ENCODE data around the gene ZSCAN22.

ZSCAN22 gene

DNA sequence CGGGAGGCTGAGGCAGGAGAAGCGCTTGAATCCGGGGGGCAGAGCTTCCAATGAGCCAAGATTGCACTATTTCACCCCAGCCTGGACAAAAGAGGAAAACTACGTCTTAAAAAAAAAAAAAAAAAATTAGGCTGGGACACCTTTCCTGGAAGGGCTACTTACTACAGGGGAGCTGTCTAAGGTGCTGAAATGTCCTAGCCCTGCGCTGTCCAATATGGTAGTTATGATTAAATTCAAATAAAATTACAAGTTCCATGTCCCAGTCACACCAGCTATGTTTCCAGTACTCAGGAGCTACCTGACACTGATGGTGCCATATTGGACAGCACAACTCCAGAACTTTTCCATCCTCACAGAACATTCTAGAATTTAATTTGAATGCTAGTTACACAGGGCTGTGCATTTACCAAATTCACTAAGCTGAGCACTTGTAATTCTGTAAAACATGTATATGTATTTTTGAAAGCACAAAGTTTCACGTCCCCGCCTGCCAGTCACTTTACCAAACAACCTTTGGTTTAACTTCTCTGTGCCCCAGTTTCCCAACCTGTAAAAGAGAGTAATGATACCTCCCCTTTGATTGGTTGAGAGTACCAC, 9.2 kb upstream of the ZSCAN22 start:
- Histone ChIP-seq H3K9me3 (ENCODE audit: control extremely low read depth in 1 of 5, control insufficient read depth in 4 of 5, insufficient read depth in 2 of 5, low read depth in 1 of 5, low read length in 4 of 5) (peaks cover 0 to 12% (median 7%) of the 10 kb centered on the region in 5 experiments), H3K36me3 (ENCODE audit: control insufficient read depth in 4 of 4, insufficient read depth in 4 of 4, low read length in 3 of 4) (peaks cover 15 to 45% (median 37%) of the 10 kb centered on the region in 4 experiments), H3K27me3 (replicated peaks in 2 of 5; ENCODE audit: control insufficient read depth in 4 of 5, insufficient read depth in 5 of 5, low read length in 4 of 5) (no peaks in the 10 kb centered on the region), H3K27ac (ENCODE audit: insufficient read depth in 1 of 2, low read depth in 1 of 2, low read length in 2 of 2, poor library complexity in 1 of 2, severe bottlenecking in 2 of 2) (no peak overlapping the region), H3K4me3 (ENCODE audit: control insufficient read depth in 1 of 7, extremely low read depth in 1 of 7, insufficient read depth in 4 of 7, low read depth in 2 of 7, low read length in 6 of 7) (no peak overlapping the region), H3K4me1 (ENCODE audit: control extremely low read depth in 1 of 4, control insufficient read depth in 4 of 4, insufficient read depth in 4 of 4, low read length in 3 of 4) (no peaks in the 10 kb centered on the region)
- WGBS (ENCODE audit: insufficient coverage) = 80% methylated on average over 4 of the region's 7 CpGs
- peak; percentile 28 to 68 (median 56) for DNase-seq
- CTCF ChIA-PET = interaction anchor here (1.2 to 1.8 kb wide), 2 partner anchors 8 to 10 kb away, joined by 3 to 7 read pairs; no protein-coding TSS in a partner anchor
- POLR2A ChIA-PET = interaction anchor here (0.7 kb wide), 1 partner anchor 84 kb away, joined by 4 read pairs; no protein-coding TSS in a partner anchor

DNA sequence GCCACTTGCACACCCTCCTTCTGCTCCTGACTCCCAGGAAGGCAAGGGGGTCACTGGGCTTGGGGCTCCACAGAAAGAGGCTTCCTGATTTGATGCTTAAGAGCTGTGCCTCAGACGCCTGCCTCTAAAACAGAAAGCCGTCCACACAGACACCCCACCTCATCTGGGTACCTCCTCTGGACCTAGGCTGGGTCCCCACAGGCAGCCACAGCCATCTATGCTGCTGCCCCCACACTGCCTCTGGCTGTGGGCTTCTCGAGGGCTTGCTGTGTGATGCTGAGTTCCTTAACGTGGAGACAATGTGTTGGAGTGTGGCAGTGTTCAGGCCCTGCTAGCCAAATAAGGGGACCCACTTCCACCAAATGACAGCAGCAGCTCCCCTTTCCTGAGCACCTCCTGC, 8.5 kb upstream of the ZSCAN22 start:
- Histone ChIP-seq H3K27ac (ENCODE audit: insufficient read depth in 1 of 2, low read depth in 1 of 2, low read length in 2 of 2, poor library complexity in 1 of 2, severe bottlenecking in 2 of 2) (no peak overlapping the region), H3K36me3 (ENCODE audit: control insufficient read depth in 4 of 4, insufficient read depth in 4 of 4, low read length in 3 of 4) (peaks cover 10 to 43% (median 30%) of the 10 kb centered on the region in 4 experiments), H3K9me3 (ENCODE audit: control extremely low read depth in 1 of 5, control insufficient read depth in 4 of 5, insufficient read depth in 2 of 5, low read depth in 1 of 5, low read length in 4 of 5) (peaks cover 0 to 12% (median 2%) of the 10 kb centered on the region in 5 experiments), H3K4me1 (ENCODE audit: control extremely low read depth in 1 of 4, control insufficient read depth in 4 of 4, insufficient read depth in 4 of 4, low read length in 3 of 4) (no peaks in the 10 kb centered on the region), H3K4me3 (ENCODE audit: control insufficient read depth in 1 of 7, extremely low read depth in 1 of 7, insufficient read depth in 4 of 7, low read depth in 2 of 7, low read length in 6 of 7) (no peak overlapping the region), H3K27me3 (replicated peaks in 2 of 5; ENCODE audit: control insufficient read depth in 4 of 5, insufficient read depth in 5 of 5, low read length in 4 of 5) (no peaks in the 10 kb centered on the region)
- ChIA-PET CTCF (interaction anchor here (1.2 kb wide), 1 partner anchor 9 kb away, joined by 3 read pairs; no protein-coding TSS in a partner anchor), POLR2A (no interaction called here)
- DNase-seq = no peak
- 94% methylated on average over 3 of the region's 4 CpGs for WGBS (ENCODE audit: insufficient coverage)

DNA sequence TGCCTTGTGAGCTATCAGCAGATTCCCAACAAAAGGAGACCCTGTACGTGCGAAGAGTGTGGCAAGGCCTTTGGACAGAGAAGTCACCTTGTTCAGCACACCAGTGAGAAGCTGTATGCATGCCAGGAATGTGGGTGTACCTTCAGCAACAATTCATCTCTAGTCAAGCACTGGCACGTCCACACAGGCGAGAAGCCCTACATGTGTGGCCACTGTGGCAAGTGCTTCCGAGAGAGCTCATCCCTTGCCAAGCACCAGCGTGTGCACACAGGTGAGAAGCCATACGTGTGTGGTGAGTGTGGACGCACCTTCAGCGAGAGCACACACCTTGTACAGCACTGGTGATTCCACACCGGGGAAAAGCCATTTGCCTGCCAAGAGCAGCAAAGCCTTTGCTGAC, 7.6 kb upstream of the ZSCAN22 start:
- ChIA-PET CTCF (no interaction called here), POLR2A (no interaction called here)
- H3K4me1 ChIP-seq (ENCODE audit: control extremely low read depth in 1 of 4, control insufficient read depth in 4 of 4, insufficient read depth in 4 of 4, low read length in 3 of 4) = no peaks in the 10 kb centered on the region
- H3K4me3 ChIP-seq (ENCODE audit: control insufficient read depth in 1 of 7, extremely low read depth in 1 of 7, insufficient read depth in 4 of 7, low read depth in 2 of 7, low read length in 6 of 7) = no peak overlapping the region
- no peak overlapping the region for H3K27ac ChIP-seq (ENCODE audit: insufficient read depth in 1 of 2, low read depth in 1 of 2, low read length in 2 of 2, poor library complexity in 1 of 2, severe bottlenecking in 2 of 2)
- peaks cover 6 to 34% (median 21%) of the 10 kb centered on the region in 4 experiments for H3K36me3 ChIP-seq (ENCODE audit: control insufficient read depth in 4 of 4, insufficient read depth in 4 of 4, low read length in 3 of 4)
- H3K27me3 ChIP-seq (replicated peaks in 2 of 5; ENCODE audit: control insufficient read depth in 4 of 5, insufficient read depth in 5 of 5, low read length in 4 of 5) = no peaks in the 10 kb centered on the region
- DNase-seq = no peak
- peaks cover 0 to 10% (median 1%) of the 10 kb centered on the region in 5 experiments for H3K9me3 ChIP-seq (ENCODE audit: control extremely low read depth in 1 of 5, control insufficient read depth in 4 of 5, insufficient read depth in 2 of 5, low read depth in 1 of 5, low read length in 4 of 5)
- 96% methylated on average over 10 of the region's 10 CpGs for WGBS (ENCODE audit: insufficient coverage)

DNA sequence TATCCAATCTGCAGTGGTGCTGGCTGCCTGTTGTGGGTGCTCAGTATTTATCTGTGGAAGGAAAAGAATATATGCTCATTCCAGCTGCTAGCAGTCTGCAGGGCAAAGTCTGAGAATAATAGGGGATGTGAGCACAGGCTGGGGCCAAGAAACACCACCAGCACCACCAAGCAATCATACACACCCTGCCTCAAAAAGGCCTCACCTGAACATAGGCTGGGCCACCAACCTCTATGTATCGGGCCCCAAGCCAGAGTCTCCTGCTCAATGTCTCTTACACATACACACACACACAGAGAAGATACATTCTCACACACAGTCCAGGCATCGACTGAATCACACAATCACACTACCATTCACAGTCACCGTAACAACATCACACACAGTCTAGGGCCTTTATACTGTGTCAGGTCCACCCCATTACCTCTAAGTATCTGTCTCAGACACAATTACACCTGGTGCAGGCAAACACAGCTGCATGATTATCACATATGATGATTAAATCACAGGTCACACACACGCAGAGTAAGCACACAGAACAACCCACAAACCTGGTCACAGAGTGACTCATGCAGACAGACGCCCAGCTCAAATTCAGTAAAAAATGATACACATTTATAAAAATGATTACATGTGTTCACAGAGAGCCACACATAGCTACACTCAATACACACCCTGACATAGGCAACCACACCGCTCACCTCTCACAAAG, 1.3 kb upstream of the ZSCAN22 start:
- Histone ChIP-seq H3K4me3 (ENCODE audit: control insufficient read depth in 1 of 7, extremely low read depth in 1 of 7, insufficient read depth in 4 of 7, low read depth in 2 of 7, low read length in 6 of 7) (peak overlapping the region in 4 of 7 experiments; percentile 33 to 100 (median 90)), H3K36me3 (ENCODE audit: control insufficient read depth in 4 of 4, insufficient read depth in 4 of 4, low read length in 3 of 4) (peaks cover 0 to 12% (median 2%) of the 10 kb centered on the region in 4 experiments), H3K27ac (ENCODE audit: insufficient read depth in 1 of 2, low read depth in 1 of 2, low read length in 2 of 2, poor library complexity in 1 of 2, severe bottlenecking in 2 of 2) (no peak overlapping the region), H3K9me3 (ENCODE audit: control extremely low read depth in 1 of 5, control insufficient read depth in 4 of 5, insufficient read depth in 2 of 5, low read depth in 1 of 5, low read length in 4 of 5) (no peaks in the 10 kb centered on the region), H3K4me1 (ENCODE audit: control extremely low read depth in 1 of 4, control insufficient read depth in 4 of 4, insufficient read depth in 4 of 4, low read length in 3 of 4) (peaks cover 0 to 27% (median 21%) of the 10 kb centered on the region in 4 experiments), H3K27me3 (replicated peaks in 2 of 5; ENCODE audit: control insufficient read depth in 4 of 5, insufficient read depth in 5 of 5, low read length in 4 of 5) (no peaks in the 10 kb centered on the region)
- CTCF ChIA-PET = interaction anchor here (0.8 to 1.5 kb wide), 5 partner anchors 24 to 174 kb away, joined by 3 to 8 read pairs (median 3); partner anchors contain the start of genes ZNF497 and ZNF584
- no peak for DNase-seq
- POLR2A ChIA-PET = interaction anchor here (1.2 kb wide), 1 partner anchor 21 kb away, joined by 3 read pairs; no protein-coding TSS in a partner anchor
- WGBS (ENCODE audit: insufficient coverage) = 96% methylated on average over 4 of the region's 6 CpGs

DNA sequence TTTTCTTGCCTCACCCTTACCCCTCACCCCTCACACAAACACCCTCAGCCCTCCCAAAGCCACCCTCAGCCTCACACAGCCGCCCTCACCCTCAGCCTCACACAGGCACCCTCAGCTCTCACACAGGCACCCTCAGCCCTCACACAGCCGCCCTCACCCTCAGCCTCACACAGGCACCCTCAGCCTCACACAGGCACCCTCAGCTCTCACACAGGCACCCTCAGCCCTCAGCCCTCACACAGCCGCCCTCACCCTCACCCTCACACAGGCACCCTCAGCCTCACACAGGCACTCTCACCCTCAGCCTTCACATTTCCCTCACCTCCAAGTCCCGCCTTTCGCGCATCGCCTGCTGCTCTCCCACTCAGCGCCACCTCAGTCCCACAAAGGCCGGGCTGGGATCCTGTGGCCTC, 287 bp upstream of the ZSCAN22 start:
- DNase-seq = no peak
- Histone ChIP-seq H3K27me3 (replicated peaks in 2 of 5; ENCODE audit: control insufficient read depth in 4 of 5, insufficient read depth in 5 of 5, low read length in 4 of 5) (no peaks in the 10 kb centered on the region), H3K9me3 (ENCODE audit: control extremely low read depth in 1 of 5, control insufficient read depth in 4 of 5, insufficient read depth in 2 of 5, low read depth in 1 of 5, low read length in 4 of 5) (no peaks in the 10 kb centered on the region), H3K27ac (ENCODE audit: insufficient read depth in 1 of 2, low read depth in 1 of 2, low read length in 2 of 2, poor library complexity in 1 of 2, severe bottlenecking in 2 of 2) (peak overlapping the region; percentile 36 to 80), H3K4me3 (ENCODE audit: control insufficient read depth in 1 of 7, extremely low read depth in 1 of 7, insufficient read depth in 4 of 7, low read depth in 2 of 7, low read length in 6 of 7) (peak overlapping the region; percentile 72 to 100 (median 94)), H3K4me1 (ENCODE audit: control extremely low read depth in 1 of 4, control insufficient read depth in 4 of 4, insufficient read depth in 4 of 4, low read length in 3 of 4) (peaks cover 0 to 27% (median 21%) of the 10 kb centered on the region in 4 experiments), H3K36me3 (ENCODE audit: control insufficient read depth in 4 of 4, insufficient read depth in 4 of 4, low read length in 3 of 4) (peaks cover 0 to 11% (median 2%) of the 10 kb centered on the region in 4 experiments)
- WGBS (ENCODE audit: insufficient coverage) = 5% methylated on average over 3 of the region's 9 CpGs
- ChIA-PET POLR2A (interaction anchor here (0.8 to 1.2 kb wide), 3 partner anchors 20 to 143 kb away, joined by 3 to 7 read pairs (median 4); partner anchors contain the start of gene ZNF274), CTCF (interaction anchor here (1.0 to 1.5 kb wide), 5 partner anchors 17 to 107 kb away, joined by 3 to 8 read pairs (median 3); partner anchors contain the start of genes ZNF497 and ZNF584)

DNA sequence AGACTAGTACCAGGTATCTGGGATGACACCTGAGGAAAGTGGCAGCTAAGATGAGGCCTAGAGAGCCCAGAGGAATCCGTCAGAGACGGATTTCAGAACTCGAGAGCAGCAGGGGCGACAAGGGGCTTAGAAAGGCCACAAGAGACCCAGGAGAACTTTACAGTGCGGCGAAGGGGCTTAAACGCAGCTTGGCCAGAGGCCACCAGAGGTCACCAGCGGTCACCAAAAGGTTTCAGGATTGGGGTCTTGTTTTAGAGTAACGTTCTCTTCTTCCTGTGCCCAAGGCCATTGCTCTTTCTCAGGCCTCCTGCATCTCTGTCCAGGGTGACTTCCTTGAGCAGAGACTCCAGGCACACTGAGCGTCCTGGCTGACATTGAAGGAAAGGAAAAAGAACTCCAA, 2.2 kb downstream of the ZSCAN22 start:
- ChIA-PET POLR2A (no interaction called here), CTCF (interaction anchor here (0.8 to 2.3 kb wide), 3 partner anchors 32 to 78 kb away, joined by 3 to 8 read pairs (median 3); no protein-coding TSS in a partner anchor)
- Histone ChIP-seq H3K36me3 (ENCODE audit: control insufficient read depth in 4 of 4, insufficient read depth in 4 of 4, low read length in 3 of 4) (no peaks in the 10 kb centered on the region), H3K27ac (ENCODE audit: insufficient read depth in 1 of 2, low read depth in 1 of 2, low read length in 2 of 2, poor library complexity in 1 of 2, severe bottlenecking in 2 of 2) (no peak overlapping the region), H3K27me3 (replicated peaks in 2 of 5; ENCODE audit: control insufficient read depth in 4 of 5, insufficient read depth in 5 of 5, low read length in 4 of 5) (no peaks in the 10 kb centered on the region), H3K4me3 (ENCODE audit: control insufficient read depth in 1 of 7, extremely low read depth in 1 of 7, insufficient read depth in 4 of 7, low read depth in 2 of 7, low read length in 6 of 7) (no peak overlapping the region), H3K4me1 (ENCODE audit: control extremely low read depth in 1 of 4, control insufficient read depth in 4 of 4, insufficient read depth in 4 of 4, low read length in 3 of 4) (peaks cover 0 to 27% (median 21%) of the 10 kb centered on the region in 4 experiments), H3K9me3 (ENCODE audit: control extremely low read depth in 1 of 5, control insufficient read depth in 4 of 5, insufficient read depth in 2 of 5, low read depth in 1 of 5, low read length in 4 of 5) (no peaks in the 10 kb centered on the region)
- DNase-seq = peak; percentile 59 to 72 (median 64)
- WGBS (ENCODE audit: insufficient coverage) = 64% methylated on average over 9 of the region's 10 CpGs
